GM10248 (cell line): ENCODE data around the gene ZCCHC7.
"Not testable (repeated sequence)": the region's sequence is repeated elsewhere in the genome, so short reads cannot be mapped to it uniquely, and the experiment has no call there.

Experiments used
- CTCF ChIA-PET: fragments of 300-600 bp; sonication (Branson Sonifier 250); formaldehyde crosslinking; extraction: SDS; loops from one replicate; lab custom pipeline; 2021; ENCODE audit warnings: antibody characterized with exemption; lab: Yijun Ruan, JAX
- POLR2A ChIA-PET: fragments of 350-650 bp; sonication (Branson Sonifier 250); formaldehyde crosslinking; extraction: SDS; loops from one replicate; lab custom pipeline; 2020; ENCODE audit warnings: antibody characterized with exemption; lab: Yijun Ruan, JAX
- DNase-seq: peaks from one replicate; pipeline ENCODE4 v3.0.0; 2012; ENCODE audit errors: extremely low spot score
- TF ChIP-seq, protein P1 (sequence below): IDR thresholded peaks from 2 replicates; pipeline ENCODE4 v1.5.1; 2012; ENCODE audit warnings: mild to moderate bottlenecking, low read depth; ENCODE audit errors: extremely low read depth, missing control alignments, control extremely low read depth

ZCCHC7 gene

GRCh38 chr9:37152365-37152764 is 32.0 kb downstream of the ZCCHC7 start:
- CTCF ChIA-PET, result interaction anchor here (1.0 to 1.5 kb wide), 2 partner anchors 20 to 177 kb away, joined by 3 read pairs; no protein-coding TSS in a partner anchor
- TF ChIP-seq, protein P1, sequence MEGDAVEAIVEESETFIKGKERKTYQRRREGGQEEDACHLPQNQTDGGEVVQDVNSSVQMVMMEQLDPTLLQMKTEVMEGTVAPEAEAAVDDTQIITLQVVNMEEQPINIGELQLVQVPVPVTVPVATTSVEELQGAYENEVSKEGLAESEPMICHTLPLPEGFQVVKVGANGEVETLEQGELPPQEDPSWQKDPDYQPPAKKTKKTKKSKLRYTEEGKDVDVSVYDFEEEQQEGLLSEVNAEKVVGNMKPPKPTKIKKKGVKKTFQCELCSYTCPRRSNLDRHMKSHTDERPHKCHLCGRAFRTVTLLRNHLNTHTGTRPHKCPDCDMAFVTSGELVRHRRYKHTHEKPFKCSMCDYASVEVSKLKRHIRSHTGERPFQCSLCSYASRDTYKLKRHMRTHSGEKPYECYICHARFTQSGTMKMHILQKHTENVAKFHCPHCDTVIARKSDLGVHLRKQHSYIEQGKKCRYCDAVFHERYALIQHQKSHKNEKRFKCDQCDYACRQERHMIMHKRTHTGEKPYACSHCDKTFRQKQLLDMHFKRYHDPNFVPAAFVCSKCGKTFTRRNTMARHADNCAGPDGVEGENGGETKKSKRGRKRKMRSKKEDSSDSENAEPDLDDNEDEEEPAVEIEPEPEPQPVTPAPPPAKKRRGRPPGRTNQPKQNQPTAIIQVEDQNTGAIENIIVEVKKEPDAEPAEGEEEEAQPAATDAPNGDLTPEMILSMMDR, result no peak
- DNase-seq, result no peak
- POLR2A ChIA-PET, result no interaction called here

GRCh38 chr9:37155601-37156000 is 35.2 kb downstream of the ZCCHC7 start:
- no peak for DNase-seq
- TF ChIP-seq, protein P1, result no peak
- POLR2A ChIA-PET, result no interaction called here
- CTCF ChIA-PET, result interaction anchor here (0.7 to 1.4 kb wide), 3 partner anchors 17 to 52 kb away, joined by 3 read pairs; no protein-coding TSS in a partner anchor

DNA sequence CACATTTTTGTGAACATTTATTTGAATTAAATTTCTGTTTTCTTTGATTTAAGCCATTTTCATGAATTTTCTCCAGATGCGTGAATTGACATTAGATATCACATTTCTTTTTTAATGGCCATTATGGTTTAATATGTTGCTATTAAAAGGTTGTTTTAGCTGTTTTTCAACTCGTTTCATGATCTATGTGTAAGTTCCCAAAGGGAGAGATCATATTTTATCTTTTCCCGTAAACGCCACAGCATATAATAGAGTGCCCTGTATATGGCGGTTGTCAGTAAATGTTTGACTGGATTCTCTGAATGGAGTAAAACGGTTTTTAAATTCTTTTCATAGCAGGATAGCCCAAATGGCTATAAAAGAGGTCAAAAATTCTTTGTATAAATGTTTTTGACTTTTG is 35.8 kb downstream of the ZCCHC7 start:
- TF ChIP-seq, protein P1, result no peak
- POLR2A ChIA-PET, result no interaction called here
- CTCF ChIA-PET, result interaction anchor here (0.7 to 1.4 kb wide), 4 partner anchors 15 to 52 kb away, joined by 3 to 6 read pairs (median 3); no protein-coding TSS in a partner anchor
- no peak for DNase-seq

DNA sequence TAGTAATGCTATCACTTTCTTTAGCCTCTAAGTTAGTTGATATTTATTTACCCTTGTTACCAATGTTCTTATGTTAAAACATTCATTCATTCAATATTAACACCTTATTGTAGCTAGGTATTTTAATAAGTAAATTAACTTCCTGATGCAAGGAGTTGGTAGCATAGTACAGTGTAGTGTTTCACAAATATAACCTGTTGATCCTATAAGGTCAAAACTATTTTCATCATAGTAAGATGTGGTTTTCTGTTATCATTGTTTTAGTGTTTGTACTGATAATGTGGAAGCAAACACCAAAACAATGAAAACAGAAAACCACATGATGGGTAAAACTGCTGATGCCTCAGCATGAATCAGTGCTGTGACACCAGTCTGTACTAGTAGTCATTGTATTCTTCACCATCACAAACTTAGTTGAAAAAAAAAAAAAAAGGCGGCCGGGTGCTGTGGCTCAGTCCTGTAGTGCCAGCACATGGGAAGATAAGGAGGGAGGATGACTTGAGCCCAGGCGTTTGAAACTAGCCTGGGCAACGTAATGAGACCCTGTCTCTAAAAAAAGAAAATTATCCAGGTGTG is 36.5 kb downstream of the ZCCHC7 start:
- DNase-seq, result no peak
- TF ChIP-seq, protein P1, result no peak
- CTCF ChIA-PET, result interaction anchor here (1.0 to 1.4 kb wide), 3 partner anchors 14 to 25 kb away, joined by 3 to 6 read pairs (median 3); no protein-coding TSS in a partner anchor
- POLR2A ChIA-PET, result no interaction called here

- DNase-seq, result no peak
- ChIA-PET POLR2A (no interaction called here), CTCF (no interaction called here)
- TF ChIP-seq, protein P1, result no peak
Observed at GRCh38 chr9:37157726-37158377, 37.5 kb downstream of the ZCCHC7 start.

- peak; percentile 45 for DNase-seq
- POLR2A ChIA-PET, result no interaction called here
- TF ChIP-seq, protein P1, result no peak
- CTCF ChIA-PET, result interaction anchor here (0.9 to 1.0 kb wide), 2 partner anchors 19 to 21 kb away, joined by 3 read pairs; no protein-coding TSS in a partner anchor
Observed at GRCh38 chr9:37163299-37163698, 42.9 kb downstream of the ZCCHC7 start.

DNA sequence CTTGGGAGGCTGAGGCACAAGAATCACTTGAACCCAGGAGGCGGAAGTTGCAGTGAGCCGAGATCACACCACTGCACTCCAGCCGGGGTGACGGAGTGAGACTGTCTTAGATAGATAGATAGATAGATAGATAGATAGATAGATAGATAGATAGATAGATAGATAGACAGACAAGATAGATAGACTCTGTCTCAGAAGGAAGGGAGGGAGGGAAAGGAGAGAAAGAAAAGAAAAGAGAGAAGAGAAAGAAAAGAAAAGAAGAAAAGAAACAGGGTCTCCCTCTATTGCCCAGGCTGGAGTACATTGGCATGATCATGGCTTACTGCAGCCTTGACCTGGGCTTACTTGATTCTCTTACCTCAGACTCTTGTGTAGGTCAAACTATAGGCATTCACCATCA is 44.0 kb downstream of the ZCCHC7 start:
- DNase-seq, POLR2A ChIA-PET: not testable (repeated sequence)
- CTCF ChIA-PET, result interaction anchor here (0.9 to 1.0 kb wide), 2 partner anchors 18 to 20 kb away, joined by 3 read pairs; no protein-coding TSS in a partner anchor
